HCT116 (cell line): ENCODE results near the gene CDKAL1. TPM values are rescaled to one million over a fixed set of nuclear protein-coding genes. Genes with fewer than 3 reads are reported as not detected.

Experiments
- ATAC-seq: fragments of 200-7000 bp; cut with Tn5 transposase; 2 replicates; pipeline ENCODE4 v1.9.1; 2020; ENCODE audit warnings: mild to moderate bottlenecking, moderate library complexity
- BruUV-seq: library from RNA; stranded (reverse); fragments of 400-500 nt; replicated peaks from 2 replicates; lab custom pipeline; 2021; lab: Mats Ljungman, UMichigan
- CTCF ChIA-PET: fragments of 300-600 bp; sonication (Branson Sonifier 250); formaldehyde crosslinking; loops from one replicate; lab custom pipeline; 2021; ENCODE audit warnings: antibody characterized with exemption; lab: Charles Lee
- POLR2A ChIA-PET: fragments of 300-600, 350-600 bp; sonication (Branson Sonifier 250); formaldehyde crosslinking; loops from one replicate; lab custom pipeline; 2021; ENCODE audit warnings: antibody characterized with exemption; lab: Charles Lee
- RAD21 ChIA-PET, 2 experiments: fragments of 300-600 bp; sonication (Branson Sonifier 250); formaldehyde crosslinking; loops; one replicate each; lab custom pipeline; 2023; ENCODE audit warnings: low total read pairs in 2 of 2; ENCODE audit not compliant: uncharacterized antibody in 2 of 2, unreplicated experiment in 2 of 2, low non-redundant PET in 1 of 2; lab: Charles Lee
- DNase-seq: peaks from one replicate; pipeline ENCODE4 v3.0.0-alpha.2; 2010; ENCODE audit warnings: low read depth, low spot score
- H2AFZ ChIP-seq: fragments of 200-600 bp; shearing (Covaris generic), sonication (generic); 2 replicates; pipeline ENCODE4 v1.6.1; 2017; ENCODE audit warnings: low read depth, mixed run types, mixed read lengths, antibody characterized with exemption, low read length; ENCODE audit not compliant: poor library complexity, severe bottlenecking
- H3K27ac ChIP-seq: 2 replicates; pipeline ENCODE4 v1.5.1; 2012; ENCODE audit warnings: low read depth, low read length
- H3K27me3 ChIP-seq: fragments of 200-600 bp; sonication (generic); 2 replicates; pipeline ENCODE4 v1.6.1; 2016; ENCODE audit warnings: mixed run types, low read length, mixed read lengths; ENCODE audit not compliant: insufficient read depth
- H3K36me3 ChIP-seq, 2 experiments: fragments of 200-500 bp in 1 of 2; fragments of 200-600 bp in 1 of 2; sonication (Bioruptor generic) in 1 of 2; sonication (generic) in 1 of 2; 2 replicates each; pipeline versions ENCODE4 v1.5.1 to v1.6.1; 2014 to 2016; ENCODE audit warnings: low read length in 2 of 2, inconsistent platforms in 1 of 2, mixed read lengths in 1 of 2, mixed run types in 1 of 2; ENCODE audit not compliant: insufficient read depth in 2 of 2, control insufficient read depth in 1 of 2
- H3K4me1 ChIP-seq, 2 experiments: fragments of 200-600 bp in 1 of 2; sonication (generic) in 1 of 2; 2 replicates each; pipeline versions ENCODE4 v1.5.1 to v1.6.1; 2012 to 2017; ENCODE audit warnings: low read length in 2 of 2, inconsistent platforms in 1 of 2, mild to moderate bottlenecking in 1 of 2, mixed read lengths in 1 of 2, mixed run types in 1 of 2, moderate library complexity in 1 of 2; ENCODE audit not compliant: insufficient read depth in 2 of 2, control insufficient read depth in 1 of 2
- H3K4me2 ChIP-seq: fragments of 200-600 bp; sonication (generic); 2 replicates; pipeline ENCODE4 v1.6.1; 2017; ENCODE audit warnings: mixed run types, low read length, mixed read lengths
- H3K4me3 ChIP-seq, 2 experiments: fragments of 200-600 bp in 1 of 2; sonication (generic) in 1 of 2; replicated peaks in 1 of 2; 2 replicates each; pipeline ENCODE4 v1.5.1; 2011 to 2016; ENCODE audit warnings: low read length in 2 of 2, control low read depth in 1 of 2, low read depth in 1 of 2, mild to moderate bottlenecking in 1 of 2, mixed read lengths in 1 of 2, mixed run types in 1 of 2
- H3K79me2 ChIP-seq: fragments of 200-600 bp; sonication (generic); 2 replicates; pipeline ENCODE4 v1.6.1; 2017; ENCODE audit warnings: mild to moderate bottlenecking, mixed run types, low read length, moderate library complexity, mixed read lengths; ENCODE audit not compliant: insufficient read depth
- H3K9ac ChIP-seq: fragments of 200-600 bp; sonication (generic); 2 replicates; pipeline ENCODE4 v1.6.1; 2016; ENCODE audit warnings: low read length, mixed read lengths
- H3K9me2 ChIP-seq: fragments of 200-600 bp; sonication (generic), shearing (Covaris generic); 2 replicates; pipeline ENCODE4 v1.6.1; 2017; ENCODE audit warnings: mixed run types, mild to moderate bottlenecking, moderate library complexity; ENCODE audit not compliant: insufficient read depth
- H3K9me3 ChIP-seq, 2 experiments: fragments of 200-500 bp in 1 of 2; fragments of 200-600 bp in 1 of 2; sonication (Bioruptor generic) in 1 of 2; sonication (generic) in 1 of 2; 2 replicates each; pipeline ENCODE4 v1.6.1; 2014 to 2017; ENCODE audit warnings: low read length in 2 of 2, mixed read lengths in 2 of 2, inconsistent platforms in 1 of 2, low read depth in 1 of 2, mild to moderate bottlenecking in 1 of 2, mixed run types in 1 of 2, moderate library complexity in 1 of 2; ENCODE audit not compliant: control insufficient read depth in 1 of 2, insufficient read depth in 1 of 2
- H4K20me1 ChIP-seq: fragments of 200-600 bp; sonication (generic), shearing (Covaris generic); 2 replicates; pipeline ENCODE4 v1.6.1; 2017; ENCODE audit warnings: mixed run types, mild to moderate bottlenecking, moderate library complexity; ENCODE audit not compliant: insufficient read depth
- ATF3 ChIP-seq: IDR thresholded peaks from 2 replicates; pipeline ENCODE4 v1.6.1; 2012
- CBX3 ChIP-seq: IDR thresholded peaks from 2 replicates; pipeline ENCODE4 v1.6.1; 2012; ENCODE audit warnings: low read depth
- CEBPB ChIP-seq: IDR thresholded peaks from 2 replicates; pipeline ENCODE4 v1.6.1; 2012; ENCODE audit warnings: low read depth
- CTCF ChIP-seq, 3 experiments: fragments of 200-600 bp in 1 of 3; sonication (generic) in 1 of 3; IDR thresholded peaks in 2 of 3; conservative IDR thresholded peaks in 1 of 3; 2 replicates each; pipeline ENCODE4 v1.5.1; 2012 to 2017; ENCODE audit warnings: low read depth in 2 of 3, low read length in 2 of 3, antibody characterized with exemption in 1 of 3, borderline replicate concordance in 1 of 3, control low read depth in 1 of 3, mild to moderate bottlenecking in 1 of 3, mixed read lengths in 1 of 3, mixed run types in 1 of 3, moderate library complexity in 1 of 3; ENCODE audit not compliant: insufficient read depth in 1 of 3
- EGR1 ChIP-seq: IDR thresholded peaks from 2 replicates; pipeline ENCODE4 v1.6.1; 2012; ENCODE audit warnings: low read depth
- ELF1 ChIP-seq: IDR thresholded peaks from 2 replicates; pipeline ENCODE4 v1.6.1; 2012; ENCODE audit warnings: low read depth, borderline replicate concordance
- EZH2phosphoT487 ChIP-seq: fragments of 200-600 bp; IDR thresholded peaks from 2 replicates; pipeline ENCODE4 v1.6.1; 2018; ENCODE audit warnings: antibody characterized with exemption, borderline replicate concordance
- MAX ChIP-seq: IDR thresholded peaks from 2 replicates; pipeline ENCODE4 v1.6.1; 2012
- REST ChIP-seq: IDR thresholded peaks from 2 replicates; pipeline ENCODE4 v1.6.1; 2012; ENCODE audit warnings: low read depth
- SP1 ChIP-seq: IDR thresholded peaks from 2 replicates; pipeline ENCODE4 v1.6.1; 2012; ENCODE audit warnings: low read depth
- SRF ChIP-seq: IDR thresholded peaks from 2 replicates; pipeline ENCODE4 v1.6.1; 2012; ENCODE audit warnings: low read depth
- YY1 ChIP-seq: IDR thresholded peaks from 2 replicates; pipeline ENCODE4 v1.6.1; 2011; ENCODE audit warnings: low read length, low read depth, moderate library complexity, mild to moderate bottlenecking; ENCODE audit not compliant: insufficient replicate concordance; ENCODE audit errors: extremely low read depth
- intact Hi-C: fragments of 100-400 bp; cut with micrococcal nuclease; formaldehyde crosslinking; loops from 2 replicates; pipeline ENCODE4 v1.10.0; 2022
- total RNA-seq: library from RNA; stranded (reverse); gene quantifications from one replicate; pipeline ENCODE4 v1.2.1, GENCODE V29; 2021; ENCODE audit not compliant: unreplicated experiment

Gene CDKAL1
- total RNA-seq, 1 experiment from 2014 or later = 14.9 TPM

- no peaks in the 10 kb centered on the region for H3K4me1 ChIP-seq
- TF ChIP-seq EGR1 (no peak), ATF3 (no peak), REST (no peak), CTCF (IDR thresholded peaks at IDR 0.05 in 2 of 3, conservative IDR thresholded peaks at IDR 0.05 in 1 of 3; ENCODE audit: borderline replicate concordance in 1 of 3, insufficient read depth in 1 of 3, low read depth in 2 of 3, low read length in 2 of 3) (no peak), SRF (no peak), CEBPB (no peak), CBX3 (no peak), YY1 (no peak), EZH2phosphoT487 (no peak), ELF1 (no peak), MAX (no peak), SP1 (no peak)
- no peak overlapping the region for H3K4me3 ChIP-seq
- H3K79me2 ChIP-seq = no peaks in the 10 kb centered on the region
- no peaks in the 10 kb centered on the region for H3K9me2 ChIP-seq
- H3K27ac ChIP-seq = no peak overlapping the region
- H3K36me3 ChIP-seq = no peaks in the 10 kb centered on the region
- no TSS peak for BruUV-seq
- H4K20me1 ChIP-seq = no peaks in the 10 kb centered on the region
- H3K27me3 ChIP-seq = no peaks in the 10 kb centered on the region
- ATAC-seq (no peak), DNase-seq (no peak)
- H3K9me3 ChIP-seq = no peaks in the 10 kb centered on the region
- intact Hi-C loops = no loop called here
- CTCF ChIA-PET = no interaction called here
- no peak overlapping the region for H3K4me2 ChIP-seq
- RAD21 ChIA-PET = no interaction called here
- H2AFZ ChIP-seq = no peak overlapping the region
- H3K9ac ChIP-seq = no peak overlapping the region
- POLR2A ChIA-PET = no interaction called here
These were observed 36.2 kb upstream of the CDKAL1 start for GRCh38 chr6:20498041-20498385.
